IPS DF 19.7 (cell line): ENCODE results near the gene PARP4.
"Not testable (repeated sequence)": the region's sequence is repeated elsewhere in the genome, so short reads cannot be mapped to it uniquely, and the experiment has no call there.

Experiments used
- DNase-seq: peaks from one replicate; pipeline ENCODE4 v3.0.0-alpha.2; 2013; ENCODE audit warnings: low read depth, low spot score

The PARP4 gene

GRCh38 chr13:24512197-24512907 is at the start of gene PARP4:
PARP4 (minus strand) TSS chr13:24512778; CDS start chr13:24503776, 9,002 bp downstream.
- DNase-seq = no peak

- not testable (repeated sequence) for DNase-seq
Measured at GRCh38 chr13:24560579-24561187, 48.1 kb upstream of the PARP4 start.

GRCh38 chr13:24559431-24560218 is 47.0 kb upstream of the PARP4 start:
- not testable (repeated sequence) for DNase-seq

- DNase-seq = no peak
Measured at GRCh38 chr13:24557081-24557480, 44.5 kb upstream of the PARP4 start.

- not testable (repeated sequence) for DNase-seq
Measured at GRCh38 chr13:24553892-24554291, 41.3 kb upstream of the PARP4 start.

GRCh38 chr13:24541476-24542352 is 29.1 kb upstream of the PARP4 start:
- DNase-seq = not testable (repeated sequence)

- DNase-seq = no peak
Measured at GRCh38 chr13:24541127-24541475, 28.5 kb upstream of the PARP4 start.

- no peak for DNase-seq
Measured at GRCh38 chr13:24540236-24541126, 27.9 kb upstream of the PARP4 start.

GRCh38 chr13:24539500-24540165 is 27.1 kb upstream of the PARP4 start:
- DNase-seq = no peak

GRCh38 chr13:24529478-24529877 is 16.9 kb upstream of the PARP4 start:
- no peak for DNase-seq

GRCh38 chr13:24528816-24529398 is 16.3 kb upstream of the PARP4 start:
- DNase-seq = no peak

- DNase-seq = no peak
Measured at GRCh38 chr13:24527266-24527775, 14.7 kb upstream of the PARP4 start.

GRCh38 chr13:24520733-24521132 is 8.2 kb upstream of the PARP4 start:
- no peak for DNase-seq

- DNase-seq = no peak
Measured at GRCh38 chr13:24516919-24517318, 4.3 kb upstream of the PARP4 start.

GRCh38 chr13:24512908-24513213 is 283 bp upstream of the PARP4 start:
- DNase-seq = no peak

- DNase-seq = no peak
Measured at GRCh38 chr13:24511816-24512196, 772 bp downstream of the PARP4 start.

- DNase-seq = no peak
Measured at GRCh38 chr13:24511019-24511815, 1.4 kb downstream of the PARP4 start.

- DNase-seq = no peak
Measured at GRCh38 chr13:24506698-24507335, 5.8 kb downstream of the PARP4 start.
